IMR-90 (cell line): ENCODE results near the gene EXOSC3. TPM values are rescaled to one million over a fixed set of nuclear protein-coding genes. Genes with fewer than 3 reads are reported as not detected.
A peak's percentile ranks its signal among the peaks of the same experiment; 100 is the strongest.

Experiments
- ATAC-seq: fragments of 200-7000 bp; cut with Tn5 transposase; 2 replicates; pipeline ENCODE4 v1.9.1; 2020; ENCODE audit warnings: low read depth, mild to moderate bottlenecking, moderate library complexity
- BruUV-seq: library from RNA; stranded (reverse); fragments of 400-500 nt; replicated peaks from 2 replicates; lab custom pipeline; 2021; lab: Mats Ljungman, UMichigan
- CTCF ChIA-PET: fragments of 300-600 bp; formaldehyde crosslinking; extraction: SDS; loops from one replicate; lab custom pipeline; 2021; ENCODE audit warnings: antibody characterized with exemption; lab: Yijun Ruan, JAX
- POLR2A ChIA-PET: fragments of 300-600 bp; sonication (Branson Sonifier 250); formaldehyde crosslinking; loops from one replicate; lab custom pipeline; 2022; ENCODE audit warnings: antibody characterized with exemption; ENCODE audit not compliant: unreplicated experiment; lab: Charles Lee
- DNase-seq: peaks from one replicate; pipeline ENCODE4 v3.0.0; 2013
- H2AFZ ChIP-seq: replicated peaks from 2 replicates; pipeline ENCODE3; 2013; ENCODE audit warnings: low read length, mild to moderate bottlenecking; ENCODE audit not compliant: poor library complexity
- H2AK5ac ChIP-seq: 2 replicates; pipeline ENCODE4 v1.6.1; 2013; ENCODE audit warnings: low read depth, low read length, inconsistent platforms
- H2AK9ac ChIP-seq: replicated peaks from 2 replicates; pipeline ENCODE3; 2013; ENCODE audit warnings: mild to moderate bottlenecking, low read depth, low read length, moderate library complexity; ENCODE audit not compliant: poor library complexity
- H2BK120ac ChIP-seq: 2 replicates; pipeline ENCODE4 v1.6.1; 2013; ENCODE audit warnings: low read depth, low read length, inconsistent platforms
- H2BK15ac ChIP-seq: 3 replicates; pipeline ENCODE4 v1.6.1; 2013; ENCODE audit warnings: low read depth, low read length, inconsistent platforms
- H2BK20ac ChIP-seq: 2 replicates; pipeline ENCODE4 v1.6.1; 2013; ENCODE audit warnings: low read depth, mild to moderate bottlenecking, inconsistent platforms, low read length, moderate library complexity
- H2BK5ac ChIP-seq: 2 replicates; pipeline ENCODE4 v1.6.1; 2013; ENCODE audit warnings: mild to moderate bottlenecking, low read depth, low read length, inconsistent platforms; ENCODE audit not compliant: poor library complexity, severe bottlenecking
- H3K14ac ChIP-seq: replicated peaks from 2 replicates; pipeline ENCODE4 v1.6.1; 2013; ENCODE audit warnings: low read depth, low read length, inconsistent platforms
- H3K18ac ChIP-seq: 2 replicates; pipeline ENCODE4 v1.6.1; 2013; ENCODE audit warnings: low read depth, low read length, control low read depth
- H3K23ac ChIP-seq: 2 replicates; pipeline ENCODE4 v1.6.1; 2013; ENCODE audit warnings: low read depth, low read length, inconsistent platforms
- H3K27ac ChIP-seq: 2 replicates; pipeline ENCODE4 v1.5.1; 2013; ENCODE audit warnings: mild to moderate bottlenecking, control low read depth, low read length; ENCODE audit not compliant: insufficient read depth
- H3K27me3 ChIP-seq: 2 replicates; pipeline ENCODE4 v1.6.1; 2013; ENCODE audit warnings: low read length; ENCODE audit not compliant: control insufficient read depth, insufficient read depth
- H3K36me3 ChIP-seq: 2 replicates; pipeline ENCODE4 v1.6.1; 2013; ENCODE audit warnings: low read length, mixed read lengths; ENCODE audit not compliant: control insufficient read depth, insufficient read depth
- H3K4ac ChIP-seq: 2 replicates; pipeline ENCODE4 v1.6.1; 2013; ENCODE audit warnings: low read depth, low read length, inconsistent platforms
- H3K4me1 ChIP-seq: 2 replicates; pipeline ENCODE4 v1.6.1; 2013; ENCODE audit warnings: low read length, mixed read lengths; ENCODE audit not compliant: control insufficient read depth, insufficient read depth
- H3K4me2 ChIP-seq: 2 replicates; pipeline ENCODE4 v1.6.1; 2013; ENCODE audit warnings: low read depth, mild to moderate bottlenecking, control low read depth, low read length, moderate library complexity
- H3K4me3 ChIP-seq: 2 replicates; pipeline ENCODE4 v1.5.1; 2013; ENCODE audit warnings: low read depth, mild to moderate bottlenecking, control low read depth, low read length, moderate library complexity; ENCODE audit not compliant: insufficient read depth
- H3K56ac ChIP-seq: 2 replicates; pipeline ENCODE4 v1.6.1; 2013; ENCODE audit warnings: low read length, inconsistent platforms; ENCODE audit not compliant: insufficient read depth; ENCODE audit errors: extremely low read depth
- H3K79me1 ChIP-seq, 2 experiments: 2 replicates each; pipeline ENCODE4 v1.6.1; 2013; ENCODE audit warnings: low read length in 2 of 2, inconsistent platforms in 1 of 2, low read depth in 1 of 2
- H3K9ac ChIP-seq: 2 replicates; pipeline ENCODE4 v1.6.1; 2013; ENCODE audit warnings: low read depth, low read length, control low read depth
- H3K9me1 ChIP-seq: 2 replicates; pipeline ENCODE4 v1.6.1; 2013; ENCODE audit warnings: low read length, inconsistent platforms; ENCODE audit not compliant: insufficient read depth
- H3K9me3 ChIP-seq: 2 replicates; pipeline ENCODE4 v1.6.1; 2013; ENCODE audit warnings: low read length; ENCODE audit not compliant: control insufficient read depth, insufficient read depth
- H4K20me1 ChIP-seq: 2 replicates; pipeline ENCODE4 v1.6.1; 2013; ENCODE audit warnings: low read length, inconsistent platforms; ENCODE audit not compliant: insufficient read depth
- H4K5ac ChIP-seq: 2 replicates; pipeline ENCODE4 v1.6.1; 2013; ENCODE audit warnings: mild to moderate bottlenecking, low read depth, low read length, control low read depth
- H4K8ac ChIP-seq, 2 experiments: 2 replicates each; pipeline ENCODE4 v1.6.1; 2013; ENCODE audit warnings: low read depth in 2 of 2, low read length in 2 of 2, control low read depth in 1 of 2, inconsistent platforms in 1 of 2
- H4K91ac ChIP-seq: 2 replicates; pipeline ENCODE4 v1.6.1; 2013; ENCODE audit warnings: low read depth, low read length, inconsistent platforms; ENCODE audit not compliant: insufficient read depth
- POLR2A ChIP-seq: IDR thresholded peaks from 2 replicates; pipeline ENCODE4 v1.6.1; 2012; ENCODE audit warnings: mild to moderate bottlenecking, low read depth, low read length
- RFX5 ChIP-seq: IDR thresholded peaks from 2 replicates; pipeline ENCODE4 v1.8.0; 2012; ENCODE audit warnings: low read depth, mild to moderate bottlenecking, low read length, moderate library complexity
- WGBS, 2 experiments: methylation state at CpG; one replicate each; pipeline versions ENCODE4 v1.1.5 to v1.1.7; 2013; ENCODE audit warnings: missing lambda C conversion rate in 2 of 2; ENCODE audit not compliant: insufficient read length in 1 of 2; ENCODE audit errors: extremely low coverage in 2 of 2; 5-methylcytosine and 5-hydroxymethylcytosine counted together
- dilution Hi-C: fragments of 300-500 bp; cut with HindIII; formaldehyde crosslinking; loops from one replicate; pipeline ENCODE4 v1.14.3; 2018; ENCODE audit warnings: low sequenced_read_pairs; ENCODE audit not compliant: unreplicated experiment
- in situ Hi-C: fragments of 300-500 bp; cut with MboI; formaldehyde crosslinking; loops from 3 replicates; pipeline ENCODE4 v1.14.3; 2019; ENCODE audit warnings: low sequenced_read_pairs, inconsistent platforms, mixed read lengths
- intact Hi-C: fragments of 100-400 bp; cut with micrococcal nuclease; formaldehyde crosslinking; loops from 2 replicates; pipeline ENCODE4 v1.10.0; 2022
- polyA plus RNA-seq, 3 experiments: library from polyadenylated mRNA; depleted of rRNA; stranded (reverse); fragments of >200 nt; gene quantifications; 2 replicates each; pipeline ENCODE4 v1.2.3, GENCODE V29; 2012; ENCODE audit warnings: low replicate concordance in 1 of 3
- total RNA-seq: library from RNA; depleted of rRNA; stranded (reverse); fragments of >200 nt; gene quantifications from 2 replicates; pipeline ENCODE4 v1.2.3, GENCODE V29; 2012

The EXOSC3 gene
- total and polyA plus RNA-seq, 2 of the 4 experiments (the other 2 are of a cell fraction), result 27.1 to 28.9 TPM

DNA sequence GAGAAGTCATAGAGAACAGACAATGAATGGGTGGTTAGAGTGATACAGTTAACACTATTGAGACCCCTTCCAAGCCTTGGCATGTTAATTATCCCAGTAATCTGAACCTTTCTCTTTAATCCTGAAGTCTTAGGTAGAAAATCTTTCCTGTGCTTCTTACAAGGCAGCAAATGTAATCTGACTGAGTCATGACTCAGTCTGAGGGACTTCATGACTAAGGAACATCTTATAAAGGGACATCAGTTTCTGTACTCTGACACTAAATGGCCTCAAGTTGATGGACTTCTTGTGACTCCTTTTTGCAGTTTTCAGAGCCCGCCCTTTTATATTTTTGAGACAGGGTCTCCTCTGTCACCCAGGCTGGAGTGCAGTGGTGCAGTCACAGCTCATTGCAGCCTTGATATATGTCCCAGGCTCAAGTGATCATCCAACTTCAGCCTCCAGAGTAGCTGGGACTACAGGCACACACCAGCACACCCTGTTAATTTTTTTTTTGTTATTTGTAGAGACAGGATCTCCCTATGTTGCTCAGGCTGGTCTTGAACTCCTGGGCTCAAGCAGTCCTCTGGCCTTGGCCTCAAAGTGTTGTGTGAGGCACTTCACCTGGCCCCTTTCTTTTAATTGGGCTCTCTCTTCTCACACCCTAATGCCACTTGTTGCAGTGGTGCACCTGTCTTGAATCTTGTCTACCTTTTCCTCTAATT lies 9.5 kb downstream of the EXOSC3 start:
- ChIA-PET CTCF (interaction anchor here (0.6 kb wide), 2 partner anchors 10 to 86 kb away, joined by 3 to 4 read pairs; partner anchors contain the start of gene EXOSC3), POLR2A (no interaction called here)
- no peak overlapping the region for H4K91ac ChIP-seq
- no peak overlapping the region for H3K27ac ChIP-seq
- peak; percentile 45 for ATAC-seq
- H3K4me2 ChIP-seq, result peak overlapping the region; percentile 36; the same call in 1 of the 2 replicates
- H2BK120ac ChIP-seq, result peak overlapping the region; percentile 4; the same call in 1 of the 2 replicates
- no peaks in the 10 kb centered on the region; the same call in 1 of the 2 replicates for H4K20me1 ChIP-seq
- H3K27me3 ChIP-seq, result no peaks in the 10 kb centered on the region
- H3K4me1 ChIP-seq, result peaks cover 6% of the 10 kb centered on the region
- H2AK9ac ChIP-seq, result no peak overlapping the region
- in situ Hi-C loops (loop anchor here (10.0 kb wide), 1 partner anchor 291 kb away; the partner anchor contains the start of gene POLR1E), intact Hi-C loops (no loop called here), dilution Hi-C loops (no loop called here)
- no peak for TF ChIP-seq RFX5
- TF ChIP-seq POLR2A, result no peak
- H3K79me1 ChIP-seq, result peaks cover 10 to 23% of the 10 kb centered on the region in 2 experiments
- no peak overlapping the region for H4K8ac ChIP-seq
- peak overlapping the region; percentile 2; the same call in 1 of the 2 replicates for H3K4ac ChIP-seq
- no peak overlapping the region; the same call in none of the 2 replicates for H2BK20ac ChIP-seq
- DNase-seq, result peak; percentile 58
- peak overlapping the region; percentile 56 for H2BK5ac ChIP-seq
- no peak overlapping the region for H2AK5ac ChIP-seq
- no peak overlapping the region for H3K14ac ChIP-seq
- no peak overlapping the region for H3K23ac ChIP-seq
- H3K9me1 ChIP-seq, result peaks cover 9% of the 10 kb centered on the region; the same call in 1 of the 2 replicates
- H3K9ac ChIP-seq, result no peak overlapping the region
- peaks cover 25% of the 10 kb centered on the region for H3K36me3 ChIP-seq
- H3K4me3 ChIP-seq, result no peak overlapping the region
- H3K56ac ChIP-seq, result no peak overlapping the region
- H4K5ac ChIP-seq, result peak overlapping the region; percentile 60; the same call in 1 of the 2 replicates
- no peak overlapping the region for H2AFZ ChIP-seq
- no peak overlapping the region for H2BK15ac ChIP-seq
- no peaks in the 10 kb centered on the region for H3K9me3 ChIP-seq
- TSS peak; percentile 4 for BruUV-seq
- H3K18ac ChIP-seq, result peak overlapping the region; percentile 56; the same call in 1 of the 2 replicates
- no CpG with 5 or more reads among the region's 1 CpG for WGBS, 2 experiments
